ENCODE data around the gene GPR55. TPM values are rescaled to one million over a fixed set of nuclear protein-coding genes. Genes with fewer than 3 reads are reported as not detected.

The GPR55 gene
- total and polyA plus RNA-seq, 2 of the 8 experiments (the other 6 are each of a cell fraction or from before 2014, with no cell fraction given) = not detected

DNA sequence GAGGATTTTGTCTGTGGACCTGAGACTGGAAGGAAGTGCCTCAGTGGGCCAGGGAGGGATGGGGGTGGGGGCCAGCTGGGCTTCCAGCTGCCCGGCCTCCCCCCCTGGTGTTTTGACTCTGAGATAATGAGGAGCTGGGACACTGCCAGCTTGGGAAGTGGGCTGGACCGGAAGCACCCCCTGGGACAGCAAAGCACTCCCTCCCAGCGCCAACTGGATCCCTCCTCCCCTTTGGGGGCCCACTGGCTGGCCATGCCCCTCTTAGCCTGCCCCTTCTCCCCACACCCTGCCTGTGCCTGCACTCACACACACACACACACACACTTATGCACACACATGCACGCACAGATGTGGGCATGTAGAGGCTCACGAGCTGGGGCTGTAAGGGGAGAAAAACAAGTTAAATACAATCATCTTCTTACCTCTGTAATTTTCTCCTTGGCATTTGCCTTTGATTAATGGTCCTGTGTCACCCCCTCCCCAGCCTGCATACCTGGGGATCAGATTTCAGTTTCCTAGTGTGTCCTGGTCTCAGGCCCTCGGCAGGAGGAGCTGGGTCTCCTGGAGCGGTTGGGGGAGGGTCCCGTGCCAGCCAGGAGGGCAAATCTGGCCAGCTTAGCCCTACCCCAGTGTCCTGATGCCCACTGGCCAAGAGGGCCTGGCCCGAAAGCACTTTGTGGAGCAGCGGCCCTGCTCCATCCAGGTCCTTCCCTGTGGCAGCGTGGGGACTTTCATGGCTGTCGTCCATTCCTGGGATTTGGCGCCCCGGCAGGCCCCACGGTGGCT, 56.7 kb downstream of the GPR55 start (continued):
- TF ChIP-seq EP300 (IDR thresholded peaks at IDR 0.05; ENCODE audit: borderline replicate concordance in 1 of 2, low read depth in 2 of 2, low read length in 2 of 2) (no peak), TAF7 (optimal IDR thresholded peaks at IDR 0.05; ENCODE audit: borderline replicate concordance, low read depth, low read length) (no peak), FOSL1 (IDR thresholded peaks at IDR 0.05; ENCODE audit: insufficient read depth, low read depth, low read length) (no peak), POLR2A (IDR thresholded peaks at IDR 0.05; ENCODE audit: control extremely low read depth in 1 of 2, low read depth in 2 of 2, low read length in 2 of 2) (peak in 1 of 2 experiments; percentile 40; a peak in 1 of 3 replicates), YY1 (IDR thresholded peaks at IDR 0.05; ENCODE audit: low read depth, low read length) (no peak), SIRT6 (IDR thresholded peaks at IDR 0.05; ENCODE audit: low read length) (no peak), TEAD4 (IDR thresholded peaks at IDR 0.05; ENCODE audit: low read depth, low read length) (peak; percentile 94), POLR2AphosphoS5 (IDR thresholded peaks at IDR 0.05; ENCODE audit: low read depth, low read length) (no peak; the same call in 1 of the 2 replicates), KDM4A (IDR thresholded peaks at IDR 0.05; ENCODE audit: low read depth, low read length, severe bottlenecking) (no peak), JUND (IDR thresholded peaks at IDR 0.05; ENCODE audit: low read length) (no peak)
- TF ChIP-seq, protein P1, sequence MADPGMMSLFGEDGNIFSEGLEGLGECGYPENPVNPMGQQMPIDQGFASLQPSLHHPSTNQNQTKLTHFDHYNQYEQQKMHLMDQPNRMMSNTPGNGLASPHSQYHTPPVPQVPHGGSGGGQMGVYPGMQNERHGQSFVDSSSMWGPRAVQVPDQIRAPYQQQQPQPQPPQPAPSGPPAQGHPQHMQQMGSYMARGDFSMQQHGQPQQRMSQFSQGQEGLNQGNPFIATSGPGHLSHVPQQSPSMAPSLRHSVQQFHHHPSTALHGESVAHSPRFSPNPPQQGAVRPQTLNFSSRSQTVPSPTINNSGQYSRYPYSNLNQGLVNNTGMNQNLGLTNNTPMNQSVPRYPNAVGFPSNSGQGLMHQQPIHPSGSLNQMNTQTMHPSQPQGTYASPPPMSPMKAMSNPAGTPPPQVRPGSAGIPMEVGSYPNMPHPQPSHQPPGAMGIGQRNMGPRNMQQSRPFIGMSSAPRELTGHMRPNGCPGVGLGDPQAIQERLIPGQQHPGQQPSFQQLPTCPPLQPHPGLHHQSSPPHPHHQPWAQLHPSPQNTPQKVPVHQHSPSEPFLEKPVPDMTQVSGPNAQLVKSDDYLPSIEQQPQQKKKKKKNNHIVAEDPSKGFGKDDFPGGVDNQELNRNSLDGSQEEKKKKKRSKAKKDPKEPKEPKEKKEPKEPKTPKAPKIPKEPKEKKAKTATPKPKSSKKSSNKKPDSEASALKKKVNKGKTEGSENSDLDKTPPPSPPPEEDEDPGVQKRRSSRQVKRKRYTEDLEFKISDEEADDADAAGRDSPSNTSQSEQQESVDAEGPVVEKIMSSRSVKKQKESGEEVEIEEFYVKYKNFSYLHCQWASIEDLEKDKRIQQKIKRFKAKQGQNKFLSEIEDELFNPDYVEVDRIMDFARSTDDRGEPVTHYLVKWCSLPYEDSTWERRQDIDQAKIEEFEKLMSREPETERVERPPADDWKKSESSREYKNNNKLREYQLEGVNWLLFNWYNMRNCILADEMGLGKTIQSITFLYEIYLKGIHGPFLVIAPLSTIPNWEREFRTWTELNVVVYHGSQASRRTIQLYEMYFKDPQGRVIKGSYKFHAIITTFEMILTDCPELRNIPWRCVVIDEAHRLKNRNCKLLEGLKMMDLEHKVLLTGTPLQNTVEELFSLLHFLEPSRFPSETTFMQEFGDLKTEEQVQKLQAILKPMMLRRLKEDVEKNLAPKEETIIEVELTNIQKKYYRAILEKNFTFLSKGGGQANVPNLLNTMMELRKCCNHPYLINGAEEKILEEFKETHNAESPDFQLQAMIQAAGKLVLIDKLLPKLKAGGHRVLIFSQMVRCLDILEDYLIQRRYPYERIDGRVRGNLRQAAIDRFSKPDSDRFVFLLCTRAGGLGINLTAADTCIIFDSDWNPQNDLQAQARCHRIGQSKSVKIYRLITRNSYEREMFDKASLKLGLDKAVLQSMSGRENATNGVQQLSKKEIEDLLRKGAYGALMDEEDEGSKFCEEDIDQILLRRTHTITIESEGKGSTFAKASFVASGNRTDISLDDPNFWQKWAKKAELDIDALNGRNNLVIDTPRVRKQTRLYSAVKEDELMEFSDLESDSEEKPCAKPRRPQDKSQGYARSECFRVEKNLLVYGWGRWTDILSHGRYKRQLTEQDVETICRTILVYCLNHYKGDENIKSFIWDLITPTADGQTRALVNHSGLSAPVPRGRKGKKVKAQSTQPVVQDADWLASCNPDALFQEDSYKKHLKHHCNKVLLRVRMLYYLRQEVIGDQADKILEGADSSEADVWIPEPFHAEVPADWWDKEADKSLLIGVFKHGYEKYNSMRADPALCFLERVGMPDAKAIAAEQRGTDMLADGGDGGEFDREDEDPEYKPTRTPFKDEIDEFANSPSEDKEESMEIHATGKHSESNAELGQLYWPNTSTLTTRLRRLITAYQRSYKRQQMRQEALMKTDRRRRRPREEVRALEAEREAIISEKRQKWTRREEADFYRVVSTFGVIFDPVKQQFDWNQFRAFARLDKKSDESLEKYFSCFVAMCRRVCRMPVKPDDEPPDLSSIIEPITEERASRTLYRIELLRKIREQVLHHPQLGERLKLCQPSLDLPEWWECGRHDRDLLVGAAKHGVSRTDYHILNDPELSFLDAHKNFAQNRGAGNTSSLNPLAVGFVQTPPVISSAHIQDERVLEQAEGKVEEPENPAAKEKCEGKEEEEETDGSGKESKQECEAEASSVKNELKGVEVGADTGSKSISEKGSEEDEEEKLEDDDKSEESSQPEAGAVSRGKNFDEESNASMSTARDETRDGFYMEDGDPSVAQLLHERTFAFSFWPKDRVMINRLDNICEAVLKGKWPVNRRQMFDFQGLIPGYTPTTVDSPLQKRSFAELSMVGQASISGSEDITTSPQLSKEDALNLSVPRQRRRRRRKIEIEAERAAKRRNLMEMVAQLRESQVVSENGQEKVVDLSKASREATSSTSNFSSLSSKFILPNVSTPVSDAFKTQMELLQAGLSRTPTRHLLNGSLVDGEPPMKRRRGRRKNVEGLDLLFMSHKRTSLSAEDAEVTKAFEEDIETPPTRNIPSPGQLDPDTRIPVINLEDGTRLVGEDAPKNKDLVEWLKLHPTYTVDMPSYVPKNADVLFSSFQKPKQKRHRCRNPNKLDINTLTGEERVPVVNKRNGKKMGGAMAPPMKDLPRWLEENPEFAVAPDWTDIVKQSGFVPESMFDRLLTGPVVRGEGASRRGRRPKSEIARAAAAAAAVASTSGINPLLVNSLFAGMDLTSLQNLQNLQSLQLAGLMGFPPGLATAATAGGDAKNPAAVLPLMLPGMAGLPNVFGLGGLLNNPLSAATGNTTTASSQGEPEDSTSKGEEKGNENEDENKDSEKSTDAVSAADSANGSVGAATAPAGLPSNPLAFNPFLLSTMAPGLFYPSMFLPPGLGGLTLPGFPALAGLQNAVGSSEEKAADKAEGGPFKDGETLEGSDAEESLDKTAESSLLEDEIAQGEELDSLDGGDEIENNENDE (IDR thresholded peaks at IDR 0.05; ENCODE audit: insufficient replicate concordance, low read length) = peak; percentile 45

Data from H1 (cell line).